ENCODE measurements around the gene BPIFB1. TPM values are rescaled to one million over a fixed set of nuclear protein-coding genes. Genes with fewer than 3 reads are reported as not detected.

BPIFB1 gene, protein sequence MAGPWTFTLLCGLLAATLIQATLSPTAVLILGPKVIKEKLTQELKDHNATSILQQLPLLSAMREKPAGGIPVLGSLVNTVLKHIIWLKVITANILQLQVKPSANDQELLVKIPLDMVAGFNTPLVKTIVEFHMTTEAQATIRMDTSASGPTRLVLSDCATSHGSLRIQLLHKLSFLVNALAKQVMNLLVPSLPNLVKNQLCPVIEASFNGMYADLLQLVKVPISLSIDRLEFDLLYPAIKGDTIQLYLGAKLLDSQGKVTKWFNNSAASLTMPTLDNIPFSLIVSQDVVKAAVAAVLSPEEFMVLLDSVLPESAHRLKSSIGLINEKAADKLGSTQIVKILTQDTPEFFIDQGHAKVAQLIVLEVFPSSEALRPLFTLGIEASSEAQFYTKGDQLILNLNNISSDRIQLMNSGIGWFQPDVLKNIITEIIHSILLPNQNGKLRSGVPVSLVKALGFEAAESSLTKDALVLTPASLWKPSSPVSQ
- not detected in 2 replicates for total RNA-seq

DNA sequence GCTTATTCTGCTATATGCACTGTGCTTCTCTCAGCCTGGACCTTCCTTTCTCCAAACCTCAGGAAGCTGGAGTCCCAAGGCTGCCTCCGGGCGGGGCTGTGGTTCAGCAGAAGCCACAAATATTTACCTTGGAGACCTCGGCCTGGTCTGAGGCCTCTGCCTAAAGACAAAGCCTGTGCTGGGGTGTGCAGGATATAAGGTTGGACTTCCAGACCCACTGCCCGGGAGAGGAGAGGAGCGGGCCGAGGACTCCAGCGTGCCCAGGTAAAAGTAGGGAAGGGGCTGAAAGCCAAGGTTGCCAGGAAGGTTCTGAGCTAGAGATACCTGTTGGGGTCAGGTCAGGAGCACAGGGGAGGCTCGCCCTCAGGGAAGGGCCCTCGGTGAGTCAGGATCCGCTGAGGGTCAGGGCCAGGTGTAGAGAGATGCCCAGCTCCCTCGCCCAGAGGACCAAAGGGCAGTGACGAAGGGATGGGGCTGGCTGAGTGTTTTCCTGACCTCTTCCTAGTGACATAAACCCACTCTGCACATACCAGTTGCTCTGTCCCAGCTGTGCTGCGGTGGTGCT, at the start of gene BPIFB1:
TSS of gene BPIFB1 (plus strand) at position 224 of the 565 bp plus-strand sequence. CDS start 2,860 bp downstream, outside the sequence.
- H3K27me3 Mint-ChIP-seq (ENCODE audit: low read depth), result peaks cover 9% of the 10 kb centered on the region
- H3K4me3 Mint-ChIP-seq (ENCODE audit: low read depth), result no peak within 1 kb of the TSS
- no peak within 1 kb of the TSS for H3K27ac Mint-ChIP-seq
- no peaks in the 10 kb centered on the region for H3K36me3 Mint-ChIP-seq (ENCODE audit: low read depth)
- intact Hi-C loops (cut with micrococcal nuclease), result no loop called here
- no peak for DNase-seq (ENCODE audit: low spot score)
- H3K9me3 Mint-ChIP-seq, result no peaks in the 10 kb centered on the region
- no peaks in the 10 kb centered on the region for H3K4me1 Mint-ChIP-seq (ENCODE audit: low read depth)

DNA sequence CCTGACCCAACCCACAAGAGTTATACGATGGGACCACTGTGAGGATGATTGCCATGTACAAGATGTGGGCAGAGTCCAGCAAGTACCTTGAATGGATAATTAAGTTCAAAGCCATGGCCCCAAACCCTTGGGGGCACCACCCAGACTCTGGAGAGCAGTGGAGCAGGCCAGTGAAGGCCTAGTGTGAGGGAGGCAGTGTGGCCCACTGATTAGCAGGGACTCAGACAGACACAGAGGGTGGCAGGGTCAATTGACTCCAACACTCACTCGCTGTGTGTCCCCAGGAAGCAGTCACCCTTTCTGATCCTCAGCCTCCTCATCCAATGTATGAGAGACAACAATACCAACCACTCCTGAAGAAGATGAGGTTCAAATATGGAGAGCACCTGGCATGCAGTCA, 49.0 kb upstream of the BPIFB1 start:
- H3K36me3 Mint-ChIP-seq (ENCODE audit: low read depth), result no peaks in the 10 kb centered on the region
- no peaks in the 10 kb centered on the region for H3K27me3 Mint-ChIP-seq (ENCODE audit: low read depth)
- H3K4me3 Mint-ChIP-seq (ENCODE audit: low read depth), result no peak overlapping the region
- peaks cover 4% of the 10 kb centered on the region for H3K4me1 Mint-ChIP-seq (ENCODE audit: low read depth)
- no peaks in the 10 kb centered on the region for H3K9me3 Mint-ChIP-seq
- H3K27ac Mint-ChIP-seq, result no peak overlapping the region
- DNase-seq (ENCODE audit: low spot score), result no peak
- intact Hi-C loops (cut with micrococcal nuclease), result no loop called here

- H3K27me3 Mint-ChIP-seq (ENCODE audit: low read depth), result no peaks in the 10 kb centered on the region
- H3K27ac Mint-ChIP-seq, result no peak within 1 kb of the TSS
- H3K36me3 Mint-ChIP-seq (ENCODE audit: low read depth), result no peaks in the 10 kb centered on the region
- H3K4me1 Mint-ChIP-seq (ENCODE audit: low read depth), result peaks cover 4% of the 10 kb centered on the region
- no peak for DNase-seq (ENCODE audit: low spot score)
- intact Hi-C loops (cut with micrococcal nuclease), result no loop called here
- H3K4me3 Mint-ChIP-seq (ENCODE audit: low read depth), result no peak within 1 kb of the TSS
- H3K9me3 Mint-ChIP-seq, result no peaks in the 10 kb centered on the region
Observed at GRCh38 chr20:33235696-33236095, 47.3 kb upstream of the BPIFB1 start, which contains the start of gene BPIFA1. Gene BPIFA1 (plus strand): TSS chr20:33235996. CDS start chr20:33237712, 1,716 bp downstream.

GRCh38 chr20:33236351-33236750, 46.7 kb upstream of the BPIFB1 start:
- no peaks in the 10 kb centered on the region for H3K9me3 Mint-ChIP-seq
- no peak for DNase-seq (ENCODE audit: low spot score)
- intact Hi-C loops (cut with micrococcal nuclease), result no loop called here
- H3K4me1 Mint-ChIP-seq (ENCODE audit: low read depth), result peaks cover 4% of the 10 kb centered on the region
- no peak overlapping the region for H3K27ac Mint-ChIP-seq
- H3K36me3 Mint-ChIP-seq (ENCODE audit: low read depth), result no peaks in the 10 kb centered on the region
- H3K27me3 Mint-ChIP-seq (ENCODE audit: low read depth), result no peaks in the 10 kb centered on the region
- no peak overlapping the region for H3K4me3 Mint-ChIP-seq (ENCODE audit: low read depth)

GRCh38 chr20:33237989-33238388, 45.0 kb upstream of the BPIFB1 start:
- intact Hi-C loops (cut with micrococcal nuclease), result no loop called here
- no peaks in the 10 kb centered on the region for H3K27me3 Mint-ChIP-seq (ENCODE audit: low read depth)

DNA sequence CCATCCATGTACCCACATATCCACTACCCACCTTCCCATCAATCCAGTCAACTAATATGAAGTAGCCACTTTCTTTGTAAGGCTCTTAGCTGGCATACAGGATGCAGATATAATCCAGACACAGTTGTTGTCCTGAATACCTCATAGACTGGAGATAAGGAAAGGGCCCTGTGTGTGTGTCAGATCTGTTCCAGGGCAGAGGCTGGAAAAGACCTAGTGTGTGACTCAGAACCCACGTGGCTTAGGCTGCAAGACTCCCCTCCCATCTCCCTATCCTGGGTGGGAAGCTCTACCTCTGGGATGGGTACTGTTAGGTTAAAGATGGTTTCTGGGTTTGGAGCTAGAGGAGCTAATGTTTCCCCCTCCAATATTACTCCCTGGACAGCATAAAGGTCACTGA, 43.6 kb upstream of the BPIFB1 start:
- H3K36me3 Mint-ChIP-seq (ENCODE audit: low read depth), result no peaks in the 10 kb centered on the region
- H3K4me1 Mint-ChIP-seq (ENCODE audit: low read depth), result no peaks in the 10 kb centered on the region
- no peak for DNase-seq (ENCODE audit: low spot score)
- H3K27me3 Mint-ChIP-seq (ENCODE audit: low read depth), result peaks cover 3% of the 10 kb centered on the region
- H3K9me3 Mint-ChIP-seq, result no peaks in the 10 kb centered on the region
- no peak overlapping the region for H3K4me3 Mint-ChIP-seq (ENCODE audit: low read depth)
- no peak overlapping the region for H3K27ac Mint-ChIP-seq
- intact Hi-C loops (cut with micrococcal nuclease), result no loop called here

More at GRCh38 chr20:33237989-33238388, 45.0 kb upstream of the BPIFB1 start:
- Mint-ChIP-seq H3K4me1 (ENCODE audit: low read depth) (no peaks in the 10 kb centered on the region), H3K9me3 (no peaks in the 10 kb centered on the region), H3K4me3 (ENCODE audit: low read depth) (no peak overlapping the region), H3K27ac (no peak overlapping the region), H3K36me3 (ENCODE audit: low read depth) (no peaks in the 10 kb centered on the region)
- DNase-seq (ENCODE audit: low spot score), result no peak

- no peak for DNase-seq (ENCODE audit: low spot score)
- H3K9me3 Mint-ChIP-seq, result no peaks in the 10 kb centered on the region
- no peaks in the 10 kb centered on the region for H3K4me1 Mint-ChIP-seq (ENCODE audit: low read depth)
- H3K27me3 Mint-ChIP-seq (ENCODE audit: low read depth), result peaks cover 3% of the 10 kb centered on the region
- H3K27ac Mint-ChIP-seq, result no peak overlapping the region
- no peaks in the 10 kb centered on the region for H3K36me3 Mint-ChIP-seq (ENCODE audit: low read depth)
- intact Hi-C loops (cut with micrococcal nuclease), result no loop called here
- H3K4me3 Mint-ChIP-seq (ENCODE audit: low read depth), result no peak overlapping the region
Observed at GRCh38 chr20:33239979-33240736, 42.9 kb upstream of the BPIFB1 start.

GRCh38 chr20:33240923-33241322, 42.1 kb upstream of the BPIFB1 start:
- H3K4me1 Mint-ChIP-seq (ENCODE audit: low read depth), result no peaks in the 10 kb centered on the region
- H3K9me3 Mint-ChIP-seq, result no peaks in the 10 kb centered on the region
- intact Hi-C loops (cut with micrococcal nuclease), result no loop called here
- H3K27ac Mint-ChIP-seq, result no peak overlapping the region
- H3K27me3 Mint-ChIP-seq (ENCODE audit: low read depth), result peaks cover 3% of the 10 kb centered on the region
- H3K36me3 Mint-ChIP-seq (ENCODE audit: low read depth), result no peaks in the 10 kb centered on the region
- no peak overlapping the region for H3K4me3 Mint-ChIP-seq (ENCODE audit: low read depth)
- no peak for DNase-seq (ENCODE audit: low spot score)

DNA sequence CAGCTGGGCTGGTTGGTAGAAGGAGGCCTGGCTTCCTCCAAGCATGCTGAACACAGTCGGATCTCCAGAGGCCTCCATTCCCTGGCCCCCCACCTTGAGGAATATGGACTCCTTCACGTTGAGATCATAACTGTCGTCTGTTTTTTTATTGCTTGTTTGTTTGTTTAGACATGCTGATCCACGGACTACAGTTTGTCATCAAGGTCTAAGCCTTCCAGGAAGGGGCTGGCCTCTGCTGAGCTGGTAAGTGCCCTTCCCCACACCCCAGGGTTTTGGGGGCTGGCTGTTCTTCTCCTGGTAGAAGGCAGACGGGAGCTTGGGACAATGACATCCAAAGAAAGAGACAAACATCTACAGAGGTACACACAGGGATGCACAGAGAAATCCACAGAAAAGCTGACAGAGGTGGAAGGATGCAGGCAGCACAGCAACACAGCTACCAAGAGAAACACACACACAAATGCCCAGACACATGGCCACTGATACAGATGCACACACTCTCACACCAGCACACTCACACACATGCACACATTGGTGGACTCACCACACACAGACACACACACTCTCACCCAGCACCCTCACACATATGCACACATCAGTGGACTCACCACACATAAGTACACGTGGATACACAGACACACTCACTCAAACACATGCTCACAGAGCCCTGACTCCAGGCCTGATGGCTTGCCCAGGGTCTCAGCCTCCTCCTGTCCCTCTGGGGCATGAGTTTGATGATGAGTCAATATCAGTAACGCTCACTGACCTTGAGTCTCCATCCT, 40.5 kb upstream of the BPIFB1 start:
- H3K4me3 Mint-ChIP-seq (ENCODE audit: low read depth), result no peak overlapping the region
- H3K4me1 Mint-ChIP-seq (ENCODE audit: low read depth), result no peaks in the 10 kb centered on the region
- H3K36me3 Mint-ChIP-seq (ENCODE audit: low read depth), result no peaks in the 10 kb centered on the region
- no peak for DNase-seq (ENCODE audit: low spot score)
- H3K27me3 Mint-ChIP-seq (ENCODE audit: low read depth), result peaks cover 6% of the 10 kb centered on the region
- intact Hi-C loops (cut with micrococcal nuclease), result no loop called here
- H3K9me3 Mint-ChIP-seq, result no peaks in the 10 kb centered on the region
- no peak overlapping the region for H3K27ac Mint-ChIP-seq

DNA sequence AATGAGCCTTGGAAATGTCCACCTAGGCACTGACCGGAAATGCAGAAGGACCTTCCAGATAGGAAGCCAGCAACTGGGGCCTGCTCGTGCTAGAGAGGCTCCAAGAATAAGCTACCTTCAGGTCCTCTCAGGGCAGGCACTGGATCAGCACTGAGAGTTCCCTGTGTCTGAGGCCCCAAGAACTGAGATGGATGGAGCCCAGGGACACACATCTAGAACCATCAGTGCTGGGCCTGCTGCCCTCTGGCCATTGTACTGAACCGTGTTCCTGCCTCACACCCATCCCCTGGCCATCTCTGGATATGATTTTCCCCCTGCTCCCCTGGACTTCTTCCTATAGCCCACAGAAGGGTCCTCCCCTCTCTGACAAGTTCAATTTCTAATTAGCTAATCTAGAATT, 36.9 kb upstream of the BPIFB1 start:
- H3K9me3 Mint-ChIP-seq, result no peaks in the 10 kb centered on the region
- no peaks in the 10 kb centered on the region for H3K36me3 Mint-ChIP-seq (ENCODE audit: low read depth)
- no peak overlapping the region for H3K27ac Mint-ChIP-seq
- no peak for DNase-seq (ENCODE audit: low spot score)
- H3K27me3 Mint-ChIP-seq (ENCODE audit: low read depth), result peaks cover 6% of the 10 kb centered on the region
- no peaks in the 10 kb centered on the region for H3K4me1 Mint-ChIP-seq (ENCODE audit: low read depth)
- intact Hi-C loops (cut with micrococcal nuclease), result no loop called here
- H3K4me3 Mint-ChIP-seq (ENCODE audit: low read depth), result no peak overlapping the region

DNA sequence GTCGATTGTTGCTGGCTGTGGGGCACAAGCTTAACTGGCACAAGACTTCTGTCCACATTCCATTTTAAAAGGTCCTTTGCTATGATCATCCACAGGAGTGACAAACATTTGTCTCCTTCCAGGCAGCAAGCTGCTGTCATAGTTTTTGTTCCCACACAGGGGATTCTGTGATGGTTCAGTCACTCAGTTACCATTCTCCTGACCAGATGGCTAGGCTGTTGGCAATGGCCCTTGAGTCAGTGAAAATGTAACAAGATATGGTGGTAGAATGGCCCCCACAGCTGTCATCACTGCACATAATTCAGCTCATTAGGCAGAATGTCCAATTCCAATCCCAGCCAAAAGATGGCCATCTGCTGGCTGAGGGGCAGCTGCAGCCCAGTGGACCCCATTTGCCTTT, 33.6 kb upstream of the BPIFB1 start:
- no peaks in the 10 kb centered on the region for H3K9me3 Mint-ChIP-seq
- no peak overlapping the region for H3K27ac Mint-ChIP-seq
- H3K4me1 Mint-ChIP-seq (ENCODE audit: low read depth), result no peaks in the 10 kb centered on the region
- H3K4me3 Mint-ChIP-seq (ENCODE audit: low read depth), result no peak overlapping the region
- H3K36me3 Mint-ChIP-seq (ENCODE audit: low read depth), result no peaks in the 10 kb centered on the region
- intact Hi-C loops (cut with micrococcal nuclease), result no loop called here
- H3K27me3 Mint-ChIP-seq (ENCODE audit: low read depth), result peaks cover 8% of the 10 kb centered on the region
- DNase-seq (ENCODE audit: low spot score), result no peak

DNA sequence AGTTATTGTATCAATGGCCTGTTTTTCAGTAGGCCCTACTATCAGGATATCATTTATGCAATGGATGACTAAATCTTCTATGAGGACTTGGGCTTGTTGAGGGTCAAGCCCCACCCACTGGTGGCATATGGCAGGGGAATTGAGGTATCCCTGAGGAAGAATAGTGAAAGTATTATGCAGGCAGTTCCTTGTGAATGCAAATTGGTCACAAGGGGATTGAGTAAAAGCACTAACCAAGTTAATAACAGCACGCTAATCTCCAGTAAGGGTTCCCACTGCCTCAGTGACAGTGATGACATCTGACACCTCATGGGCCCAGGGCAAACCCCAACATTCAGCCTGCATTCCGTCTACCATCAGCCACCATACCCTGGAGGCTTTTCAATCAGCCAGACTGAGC, 32.3 kb upstream of the BPIFB1 start:
- no peak overlapping the region for H3K27ac Mint-ChIP-seq

More for the DNA sequence above, 32.3 kb upstream of the BPIFB1 start:
- no peak overlapping the region for H3K4me3 Mint-ChIP-seq (ENCODE audit: low read depth)
- no peak for DNase-seq (ENCODE audit: low spot score)
- no peaks in the 10 kb centered on the region for H3K4me1 Mint-ChIP-seq (ENCODE audit: low read depth)
- intact Hi-C loops (cut with micrococcal nuclease), result no loop called here
- H3K9me3 Mint-ChIP-seq, result no peaks in the 10 kb centered on the region
- H3K27me3 Mint-ChIP-seq (ENCODE audit: low read depth), result peaks cover 13% of the 10 kb centered on the region
- no peaks in the 10 kb centered on the region for H3K36me3 Mint-ChIP-seq (ENCODE audit: low read depth)

Data from activated T-helper 2 cell treated with anti-CD3 and anti-CD28 coated beads, Interferon-gamma antibody, Interleukin-2, Interleukin-4, amounts not matched to agents 10 μg/mL and 5 μg/mL and 100 μg/mL, durations not matched to agents 14 hours and 24 hours and 36 hours (primary cell).